Liver (tissue), 9 donors: ENCODE measurements around the gene CFAP61. TPM values are rescaled to one million over a fixed set of nuclear protein-coding genes. Genes with fewer than 3 reads are reported as not detected.

ENCODE experiments used
- DNase-seq: peaks from one replicate; pipeline ENCODE4 v3.0.0-alpha.2; 2017; ENCODE audit warnings: low spot score
- H3K27ac ChIP-seq, 2 donors: one replicate each; pipeline ENCODE4 v1.7.0; 2013; ENCODE audit warnings: inconsistent platforms in 2 of 2, low read length in 2 of 2, control low read depth in 1 of 2, low read depth in 1 of 2, mild to moderate bottlenecking in 1 of 2
- H3K27me3 ChIP-seq, 4 donors: one replicate each; pipeline versions ENCODE4 v1.6.1 to v1.7.0; 2013; ENCODE audit warnings: low read length in 3 of 4, inconsistent platforms in 1 of 4, mild to moderate bottlenecking in 1 of 4, moderate library complexity in 1 of 4; ENCODE audit not compliant: control insufficient read depth in 4 of 4, insufficient read depth in 4 of 4
- H3K36me3 ChIP-seq, 4 donors: one replicate each; pipeline versions ENCODE4 v1.6.1 to v1.7.0; 2013; ENCODE audit warnings: low read length in 3 of 4, mild to moderate bottlenecking in 3 of 4, low read depth in 1 of 4, moderate library complexity in 1 of 4; ENCODE audit not compliant: control insufficient read depth in 4 of 4, insufficient read depth in 3 of 4
- H3K4me1 ChIP-seq, 4 donors: one replicate each; pipeline versions ENCODE4 v1.6.1 to v1.7.0; 2013; ENCODE audit warnings: low read length in 3 of 4, mild to moderate bottlenecking in 3 of 4, moderate library complexity in 1 of 4; ENCODE audit not compliant: control insufficient read depth in 4 of 4, insufficient read depth in 4 of 4
- H3K4me3 ChIP-seq, 3 donors: one replicate each; pipeline versions ENCODE4 v1.6.1 to v1.7.0; 2013; ENCODE audit warnings: low read length in 3 of 3, control low read depth in 1 of 3, low read depth in 1 of 3, mild to moderate bottlenecking in 1 of 3
- H3K9ac ChIP-seq, 2 donors: one replicate each; pipeline ENCODE4 v1.7.0; 2013; ENCODE audit warnings: low read length in 2 of 2, mild to moderate bottlenecking in 2 of 2, moderate library complexity in 2 of 2, control low read depth in 1 of 2, low read depth in 1 of 2
- H3K9me3 ChIP-seq, 4 donors: one replicate each; pipeline versions ENCODE4 v1.6.1 to v1.7.0; 2013; ENCODE audit warnings: low read length in 3 of 4; ENCODE audit not compliant: control insufficient read depth in 4 of 4
- ATF3 ChIP-seq: IDR thresholded peaks from 2 replicates; pipeline ENCODE4 v1.6.1; 2016; ENCODE audit warnings: antibody characterized with exemption
- CTCF ChIP-seq: fragments of 150-350 bp; IDR thresholded peaks from 2 replicates; pipeline ENCODE4 v1.5.1; 2017; ENCODE audit warnings: improper control_type of control experiment, low read depth, low read length; ENCODE audit not compliant: missing input control
- HNF4A ChIP-seq, 2 donors: conservative IDR thresholded peaks; 2 replicates each; pipeline ENCODE4 v1.6.1; 2016; ENCODE audit warnings: antibody characterized with exemption in 2 of 2, mild to moderate bottlenecking in 2 of 2
- HNF4G ChIP-seq: IDR thresholded peaks from 2 replicates; pipeline ENCODE4 v1.6.1; 2016; ENCODE audit warnings: antibody characterized with exemption
- MAX ChIP-seq: IDR thresholded peaks from 2 replicates; pipeline ENCODE4 v1.6.1; 2016; ENCODE audit warnings: antibody characterized with exemption
- NR2F2 ChIP-seq: IDR thresholded peaks from 2 replicates; pipeline ENCODE4 v1.6.1; 2016; ENCODE audit warnings: antibody characterized with exemption
- RAD21 ChIP-seq, 2 donors: IDR thresholded peaks; 2 replicates each; pipeline ENCODE4 v1.6.1; 2016; ENCODE audit warnings: antibody characterized with exemption in 2 of 2, mild to moderate bottlenecking in 2 of 2
- REST ChIP-seq: IDR thresholded peaks from 2 replicates; pipeline ENCODE4 v1.6.1; 2016; ENCODE audit warnings: antibody characterized with exemption, mild to moderate bottlenecking
- RXRA ChIP-seq, 2 donors: IDR thresholded peaks; 2 replicates each; pipeline ENCODE4 v1.6.1; 2017 to 2018; ENCODE audit warnings: antibody characterized with exemption in 2 of 2, mild to moderate bottlenecking in 1 of 2
- SP1 ChIP-seq: IDR thresholded peaks from 2 replicates; pipeline ENCODE4 v1.6.1; 2018; ENCODE audit warnings: antibody characterized with exemption, mild to moderate bottlenecking
- YY1 ChIP-seq: IDR thresholded peaks from 2 replicates; pipeline ENCODE4 v1.6.1; 2016; ENCODE audit warnings: antibody characterized with exemption, mild to moderate bottlenecking
- ZBTB33 ChIP-seq: IDR thresholded peaks from 2 replicates; pipeline ENCODE4 v1.6.1; 2016; ENCODE audit warnings: antibody characterized with exemption
- WGBS: extraction: QIAGEN DNeasy Blood & Tissue Kit; methylation state at CpG from one replicate; pipeline ENCODE4 v1.1.7; 2013; 5-methylcytosine and 5-hydroxymethylcytosine counted together
- polyA plus RNA-seq, 2 donors: library from polyadenylated mRNA; stranded (reverse) in 1 of 2; unstranded in 1 of 2; fragments of 200-250 nt in 1 of 2; fragments of >200 nt in 1 of 2; fragmentation: Nextera tagmentation in 1 of 2; extraction: Ambion mirVana in 1 of 2; gene quantifications; one replicate each; pipeline versions ENCODE4 v1.2.1 to v1.2.3, GENCODE V29; 2013 to 2015
- total RNA-seq, 2 donors: library from RNA; depleted of rRNA; stranded (reverse); fragments of >200 nt; gene quantifications; one replicate each; pipeline ENCODE4 v1.2.3, GENCODE V29; 2014
- donor health status: healthy.
- donor health status: healthy.
- donor health status: healthy.
- donor health status: healthy.
- donor health status: healthy.

CFAP61 gene
- total and polyA plus RNA-seq, 4 donors = 0.05 TPM; not detected in 3

GRCh38 chr20:20174089-20174835 is 121.9 kb downstream of the CFAP61 start:
- peaks cover 0 to 4% (median 0%) of the 10 kb centered on the region in 4 donors for H3K9me3 ChIP-seq
- DNase-seq = no peak
- H3K4me1 ChIP-seq = no peaks in the 10 kb centered on the region
- no peak for TF ChIP-seq SP1
- TF ChIP-seq HNF4G = no peak
- TF ChIP-seq ATF3 = no peak
- TF ChIP-seq YY1 = no peak
- TF ChIP-seq MAX = no peak
- H3K4me3 ChIP-seq = no peak overlapping the region
- peaks cover 0 to 6% (median 0%) of the 10 kb centered on the region in 4 donors for H3K27me3 ChIP-seq
- no peak overlapping the region for H3K27ac ChIP-seq
- no peak overlapping the region for H3K9ac ChIP-seq
- no peaks in the 10 kb centered on the region for H3K36me3 ChIP-seq
- 81% methylated on average over 10 of the region's 10 CpGs for WGBS

GRCh38 chr20:20181322-20181721 is 129.0 kb downstream of the CFAP61 start:
- Histone ChIP-seq H3K4me3 (no peak overlapping the region), H3K36me3 (no peaks in the 10 kb centered on the region), H3K4me1 (no peaks in the 10 kb centered on the region), H3K9ac (no peak overlapping the region), H3K27me3 (peaks cover 0 to 3% (median 0%) of the 10 kb centered on the region in 4 donors), H3K9me3 (peaks cover 0 to 3% (median 0%) of the 10 kb centered on the region in 4 donors), H3K27ac (no peak overlapping the region)
- TF ChIP-seq RXRA (IDR thresholded peaks at IDR 0.05) (no peak), REST (no peak), ATF3 (no peak), NR2F2 (no peak), SP1 (no peak), HNF4G (no peak), RAD21 (IDR thresholded peaks at IDR 0.05) (no peak), HNF4A (conservative IDR thresholded peaks at IDR 0.05) (no peak)
- no peak for DNase-seq
- 84% methylated on average over 3 of the region's 3 CpGs for WGBS

- Histone ChIP-seq H3K4me3 (no peak overlapping the region), H3K27ac (no peak overlapping the region), H3K27me3 (peaks cover 0 to 3% (median 2%) of the 10 kb centered on the region in 4 donors), H3K4me1 (no peaks in the 10 kb centered on the region), H3K9me3 (peaks cover 0 to 3% (median 0%) of the 10 kb centered on the region in 4 donors), H3K36me3 (no peaks in the 10 kb centered on the region), H3K9ac (no peak overlapping the region)
- TF ChIP-seq CTCF (peak; percentile 6), RXRA (IDR thresholded peaks at IDR 0.05) (no peak), RAD21 (IDR thresholded peaks at IDR 0.05) (no peak), ZBTB33 (no peak), MAX (no peak)
- DNase-seq = no peak
- 53% methylated on average over 1 of the region's 1 CpG for WGBS
Measured at GRCh38 chr20:20184149-20184548, 131.8 kb downstream of the CFAP61 start.
